Spleen (tissue), 13 donors: Measurements from ENCODE around the gene ISM2. TPM values are rescaled to one million over a fixed set of nuclear protein-coding genes. Genes with fewer than 3 reads are reported as not detected.
"Not testable (repeated sequence)": the region's sequence is repeated elsewhere in the genome, so short reads cannot be mapped to it uniquely, and the experiment has no call there.

Experiments
- DNase-seq: peaks from one replicate; pipeline ENCODE4 v3.0.0-alpha.2; 2020
- H3K27ac ChIP-seq, 8 donors: fragments of 200-600 bp; sonication (generic) in 7 of 8; 1 replicate in 4 of 8; 2 replicates in 4 of 8; pipeline versions ENCODE4 v1.5.0 to v1.8.0; 2016 to 2021; ENCODE audit warnings: inconsistent platforms in 4 of 8, mild to moderate bottlenecking in 4 of 8, moderate library complexity in 1 of 8
- H3K27me3 ChIP-seq, 7 donors: fragments of 200-600 bp; sonication (generic) in 6 of 7; replicated peaks in 1 of 7; 1 replicate in 4 of 7; 2 replicates in 3 of 7; pipeline versions ENCODE4 v1.5.0 to v1.8.0; 2016 to 2021; ENCODE audit warnings: inconsistent platforms in 3 of 7, mild to moderate bottlenecking in 1 of 7
- H3K36me3 ChIP-seq, 6 donors: fragments of 200-600 bp; sonication (generic) in 5 of 6; 1 replicate in 4 of 6; 2 replicates in 2 of 6; pipeline versions ENCODE4 v1.5.0 to v1.8.0; 2016 to 2021; ENCODE audit warnings: inconsistent platforms in 2 of 6
- H3K4me1 ChIP-seq, 6 donors: fragments of 200-600 bp; sonication (generic) in 5 of 6; 1 replicate in 3 of 6; 2 replicates in 3 of 6; pipeline versions ENCODE4 v1.5.0 to v1.8.0; 2016 to 2021; ENCODE audit warnings: inconsistent platforms in 3 of 6
- H3K4me3 ChIP-seq, 8 donors: fragments of 200-600 bp; sonication (generic) in 7 of 8; 1 replicate in 4 of 8; 2 replicates in 4 of 8; pipeline versions ENCODE4 v1.5.0 to v1.8.0; 2016 to 2021; ENCODE audit warnings: inconsistent platforms in 4 of 8, mild to moderate bottlenecking in 4 of 8, moderate library complexity in 2 of 8
- H3K9me3 ChIP-seq, 8 donors: fragments of 200-600 bp; sonication (generic) in 7 of 8; 1 replicate in 4 of 8; 2 replicates in 4 of 8; pipeline versions ENCODE4 v1.5.0 to v1.8.0; 2016 to 2021; ENCODE audit warnings: inconsistent platforms in 4 of 8
- CTCF ChIP-seq, 11 experiments: fragments of 200-600 bp in 7 of 11; fragments of 450-650 bp in 4 of 11; sonication (generic) in 4 of 11; IDR thresholded peaks in 8 of 11; conservative IDR thresholded peaks in 3 of 11; 1 replicate in 7 of 11; 2 replicates in 4 of 11; pipeline versions ENCODE4 v1.4.0 to v1.8.0; 2016 to 2021; ENCODE audit warnings: antibody characterized with exemption in 11 of 11, inconsistent platforms in 4 of 11, mild to moderate bottlenecking in 1 of 11
- POLR2A ChIP-seq, 3 donors: fragments of 450-650 bp; IDR thresholded peaks; one replicate each; pipeline ENCODE4 v1.5.1; 2017; ENCODE audit warnings: antibody characterized with exemption in 3 of 3, mild to moderate bottlenecking in 1 of 3
- POLR2AphosphoS5 ChIP-seq, 3 donors: sonication (generic); formaldehyde crosslinking; IDR thresholded peaks; one replicate each; pipeline ENCODE4 v1.5.1; 2017; ENCODE audit warnings: antibody characterized with exemption in 3 of 3
- WGBS, 5 donors: extraction: QIAGEN DNeasy Blood & Tissue Kit in 3 of 5; methylation state at CpG; one replicate each; pipeline versions ENCODE4 v1.1.5 to v1.1.7; 2013 to 2018; 5-methylcytosine and 5-hydroxymethylcytosine counted together
- intact Hi-C: fragments of 100-400 bp; cut with DNase I; formaldehyde crosslinking; loops from one replicate; pipeline ENCODE4 v1.15.0; 2023; ENCODE audit warnings: low total_unique reads
- long read RNA-seq, 2 donors: transcript quantifications; one replicate each; lab custom pipeline, GENCODE V29; 2026
- polyA plus RNA-seq, 3 donors: library from polyadenylated mRNA; stranded (reverse); fragments of 200-250 nt; gene quantifications; one replicate each; pipeline ENCODE4 v1.2.1, GENCODE V29; 2013
- total RNA-seq, 7 donors: library from RNA; depleted of rRNA in 3 of 7; stranded (reverse); fragments of >200 nt in 3 of 7; fragmentation: NEBNext Ultra II Directional in 4 of 7; extraction: Animal tissue kit (Norgen Biotek cat#: 25700) in 4 of 7; gene quantifications; one replicate each; pipeline versions ENCODE4 v1.1.0 to v1.2.1, GENCODE V29; 2016 to 2021
- donor health status: healthy with polysubstance abuse.
- donor health status: DM: no; HTN: no; CAD: no; lungs with moderate emphysema.
- donor health status: DM: no; HTN: no; CAD: no.
- donor health status: Bipolar disorder and iron deficiency.
- donor health status: healthy.
- donor health status: DM: no; HTN: no; CAD: no.
- donor health status: DM: yes; HTN: yes; CAD: no.

Gene ISM2
- total RNA-seq = under 1 TPM in 5 of 7 donors, not detected in 2; 0.13 to 0.56 (median 0.43) TPM
- polyA plus RNA-seq = not detected
- long read RNA-seq, donor 1 = 0 reads
- long read RNA-seq, donor 2 = 0 reads

GRCh38 chr14:77498120-77498979, at the start of gene ISM2:
Gene ISM2, minus strand, starts transcription at chr14:77498816. Its CDS starts 23 bp downstream, at chr14:77498793.
- 2 to 6% (median 3%) methylated on average over 12 to 104 of the region's 104 CpGs for WGBS, 5 donors
- Histone ChIP-seq H3K27me3 (peaks cover 4 to 56% (median 26%) of the 10 kb centered on the region in 7 donors), H3K4me1 (peaks cover 6 to 22% (median 19%) of the 10 kb centered on the region in 6 donors), H3K4me3 (peak within 1 kb of the TSS; percentile 43 to 74 (median 60)), H3K27ac (no peak within 1 kb of the TSS), H3K36me3 (no peaks in the 10 kb centered on the region), H3K9me3 (peaks cover 0 to 4% (median 3%) of the 10 kb centered on the region in 8 donors)
- intact Hi-C loops = no loop called here
- TF ChIP-seq POLR2A (IDR thresholded peaks at IDR 0.05) (no peak), CTCF (IDR thresholded peaks at IDR 0.05 in 8 of 11, conservative IDR thresholded peaks at IDR 0.05 in 3 of 11) (no peak), POLR2AphosphoS5 (IDR thresholded peaks at IDR 0.05) (peak in 2 of 3 donors; percentile 24 to 29)
- peak; percentile 85 for DNase-seq

GRCh38 chr14:77547512-77548180, 49.0 kb upstream of the ISM2 start:
- Histone ChIP-seq H3K36me3 (peaks cover 0 to 90% (median 54%) of the 10 kb centered on the region in 6 donors), H3K9me3 (no peaks in the 10 kb centered on the region), H3K4me1 (peaks cover 7 to 22% (median 14%) of the 10 kb centered on the region in 6 donors), H3K27ac (peak overlapping the region in 5 of 8 donors; percentile 15 to 47 (median 19)), H3K27me3 (no peaks in the 10 kb centered on the region), H3K4me3 (no peak overlapping the region)
- DNase-seq = no peak
- no peak for TF ChIP-seq POLR2A (IDR thresholded peaks at IDR 0.05)
- peak in 1 of 3 donors; percentile 6 for TF ChIP-seq POLR2AphosphoS5 (IDR thresholded peaks at IDR 0.05)
- 75 to 91% (median 87%) methylated on average over 8 of the region's 8 CpGs for WGBS, 5 donors
- intact Hi-C loops = no loop called here

- 93 to 98% (median 97%) methylated on average over 11 of the region's 11 CpGs for WGBS, 5 donors
- H3K27ac ChIP-seq, H3K27me3 ChIP-seq, DNase-seq, H3K4me3 ChIP-seq, intact Hi-C loops, H3K9me3 ChIP-seq: not testable (repeated sequence)
- peaks cover 9 to 44% (median 34%) of the 10 kb centered on the region in 6 donors for H3K4me1 ChIP-seq
- H3K36me3 ChIP-seq = peaks cover 0 to 80% (median 38%) of the 10 kb centered on the region in 6 donors
Observed at GRCh38 chr14:77545171-77545570, 46.6 kb upstream of the ISM2 start.

GRCh38 chr14:77544571-77544970, 46.0 kb upstream of the ISM2 start:
- no peaks in the 10 kb centered on the region for H3K9me3 ChIP-seq
- TF ChIP-seq POLR2A (IDR thresholded peaks at IDR 0.05) (no peak), CTCF (IDR thresholded peaks at IDR 0.05 in 8 of 11, conservative IDR thresholded peaks at IDR 0.05 in 3 of 11) (no peak), POLR2AphosphoS5 (IDR thresholded peaks at IDR 0.05) (no peak)
- peaks cover 0 to 80% (median 34%) of the 10 kb centered on the region in 6 donors for H3K36me3 ChIP-seq
- no peaks in the 10 kb centered on the region for H3K27me3 ChIP-seq
- H3K4me3 ChIP-seq = no peak overlapping the region
- intact Hi-C loops = no loop called here
- no peak for DNase-seq
- WGBS, 5 donors = 73 to 98% (median 90%) methylated on average over 2 of the region's 2 CpGs
- H3K4me1 ChIP-seq = peaks cover 9 to 44% (median 34%) of the 10 kb centered on the region in 6 donors
- H3K27ac ChIP-seq = peak overlapping the region in 4 of 8 donors; percentile 1 to 86 (median 82)
